CD14-positive monocyte (primary cell): ENCODE results near the gene NOX3. TPM values are rescaled to one million over a fixed set of nuclear protein-coding genes. Genes with fewer than 3 reads are reported as not detected.

Source experiments
- DNase-seq, 3 donors: peaks; one replicate each; pipeline ENCODE4 v3.0.0-alpha.2; 2011 to 2022
- H2AFZ ChIP-seq: 2 replicates; pipeline ENCODE4 v1.6.0; 2012; ENCODE audit warnings: mild to moderate bottlenecking, low read depth, low read length, inconsistent platforms; ENCODE audit not compliant: insufficient read depth, poor library complexity, severe bottlenecking
- H3K27ac ChIP-seq, 2 donors: 1 replicate in 1 of 2; 2 replicates in 1 of 2; pipeline ENCODE4 v1.5.1; 2012 to 2013; ENCODE audit warnings: low read length in 2 of 2, control low read depth in 1 of 2, inconsistent platforms in 1 of 2, low read depth in 1 of 2, mild to moderate bottlenecking in 1 of 2
- H3K27me3 ChIP-seq, 2 donors: one replicate each; pipeline versions ENCODE4 v1.6.0 to v1.6.1; 2011 to 2013; ENCODE audit warnings: low read length in 2 of 2; ENCODE audit not compliant: control insufficient read depth in 2 of 2, insufficient read depth in 2 of 2
- H3K36me3 ChIP-seq, 2 donors: replicated peaks in 1 of 2; 1 replicate in 1 of 2; 2 replicates in 1 of 2; pipeline versions ENCODE4 v1.5.1 to v1.6.1; 2012 to 2013; ENCODE audit warnings: low read length in 2 of 2, control low read depth in 1 of 2, inconsistent platforms in 1 of 2, mild to moderate bottlenecking in 1 of 2; ENCODE audit not compliant: insufficient read depth in 2 of 2, control insufficient read depth in 1 of 2
- H3K4me1 ChIP-seq, 2 donors: 1 replicate in 1 of 2; 2 replicates in 1 of 2; pipeline versions ENCODE4 v1.5.1 to v1.6.1; 2012 to 2013; ENCODE audit warnings: low read length in 2 of 2, control low read depth in 1 of 2, inconsistent platforms in 1 of 2, mild to moderate bottlenecking in 1 of 2, moderate library complexity in 1 of 2; ENCODE audit not compliant: insufficient read depth in 2 of 2, control insufficient read depth in 1 of 2
- H3K4me2 ChIP-seq: replicated peaks from 2 replicates; pipeline ENCODE3; 2012; ENCODE audit warnings: low read length, moderate library complexity, mild to moderate bottlenecking; ENCODE audit not compliant: poor library complexity, severe bottlenecking; ENCODE audit errors: extremely low read depth
- H3K4me3 ChIP-seq, 3 experiments: fragments of 200-600 bp in 1 of 3; sonication (generic) in 1 of 3; replicated peaks in 1 of 3; 1 replicate in 2 of 3; 2 replicates in 1 of 3; pipeline ENCODE4 v1.5.1; 2011 to 2013; ENCODE audit warnings: low read length in 3 of 3, mild to moderate bottlenecking in 3 of 3, control low read depth in 2 of 3, low read depth in 2 of 3, inconsistent platforms in 1 of 3, moderate library complexity in 1 of 3
- H3K79me2 ChIP-seq: 2 replicates; pipeline ENCODE4 v1.6.0; 2012; ENCODE audit warnings: mild to moderate bottlenecking, control low read depth, inconsistent platforms, low read length, moderate library complexity; ENCODE audit not compliant: insufficient read depth
- H3K9ac ChIP-seq: 2 replicates; pipeline ENCODE4 v1.6.0; 2017; ENCODE audit warnings: low read length, mild to moderate bottlenecking; ENCODE audit not compliant: insufficient read depth, poor library complexity, severe bottlenecking
- H3K9me3 ChIP-seq, 2 donors: replicated peaks in 1 of 2; 1 replicate in 1 of 2; 2 replicates in 1 of 2; pipeline versions ENCODE4 v1.5.1 to v1.6.1; 2012 to 2013; ENCODE audit warnings: low read length in 2 of 2, control low read depth in 1 of 2; ENCODE audit not compliant: control insufficient read depth in 1 of 2, insufficient read depth in 1 of 2
- H4K20me1 ChIP-seq: 2 replicates; pipeline ENCODE4 v1.6.0; 2012; ENCODE audit warnings: mild to moderate bottlenecking, low read length, control low read depth, moderate library complexity; ENCODE audit not compliant: insufficient read depth
- H3K27ac Mint-ChIP-seq, 7 donors: one replicate each; pipeline ENCODE4 v1.8.0; 2020; ENCODE audit warnings: mild to moderate bottlenecking in 7 of 7, mixed read lengths in 7 of 7, moderate library complexity in 6 of 7, inconsistent platforms in 2 of 7
- H3K27me3 Mint-ChIP-seq, 3 donors: one replicate each; pipeline ENCODE4 v1.8.0; 2021 to 2022; ENCODE audit warnings: low read depth in 3 of 3, mild to moderate bottlenecking in 3 of 3, mixed read lengths in 3 of 3, moderate library complexity in 3 of 3, inconsistent platforms in 1 of 3
- H3K36me3 Mint-ChIP-seq, 2 donors: one replicate each; pipeline ENCODE4 v1.8.0; 2020; ENCODE audit warnings: mixed read lengths in 2 of 2, inconsistent platforms in 1 of 2, mild to moderate bottlenecking in 1 of 2
- H3K4me1 Mint-ChIP-seq: one replicate; pipeline ENCODE4 v1.8.0; 2020; ENCODE audit warnings: mild to moderate bottlenecking, mixed read lengths
- H3K4me3 Mint-ChIP-seq, 2 donors: one replicate each; pipeline ENCODE4 v1.8.0; 2020; ENCODE audit warnings: mild to moderate bottlenecking in 2 of 2, mixed read lengths in 2 of 2, moderate library complexity in 1 of 2
- H3K9me3 Mint-ChIP-seq, 7 donors: one replicate each; pipeline ENCODE4 v1.8.0; 2020 to 2022; ENCODE audit warnings: mixed read lengths in 7 of 7, mild to moderate bottlenecking in 6 of 7, moderate library complexity in 6 of 7, inconsistent platforms in 2 of 7
- WGBS: methylation state at CpG from one replicate; pipeline ENCODE4 v1.1.5; 2013; ENCODE audit warnings: missing lambda C conversion rate; ENCODE audit not compliant: insufficient coverage; 5-methylcytosine and 5-hydroxymethylcytosine counted together
- intact Hi-C, 2 donors: fragments of 100-400 bp; cut with micrococcal nuclease; formaldehyde crosslinking; loops; one replicate each; pipeline versions ENCODE4 v1.15.0 to v1.15.1; 2023
- polyA plus RNA-seq, 3 donors: library from polyadenylated mRNA; depleted of rRNA in 1 of 3; unstranded in 2 of 3; stranded (reverse) in 1 of 3; fragments of 300-500 nt in 2 of 3; fragments of >200 nt in 1 of 3; fragmentation: Illumina TruSeq in 2 of 3; gene quantifications; 1 replicate in 2 of 3; 2 replicates in 1 of 3; pipeline ENCODE4 v1.2.3, GENCODE V29; 2012 to 2021
- TF ChIP-seq, protein P1 (sequence below): fragments of 200-600 bp; IDR thresholded peaks from one replicate; pipeline ENCODE4 v1.8.0; 2022; ENCODE audit warnings: antibody characterized with exemption, mild to moderate bottlenecking

Gene NOX3
- polyA plus RNA-seq, 3 donors = not detected

DNA sequence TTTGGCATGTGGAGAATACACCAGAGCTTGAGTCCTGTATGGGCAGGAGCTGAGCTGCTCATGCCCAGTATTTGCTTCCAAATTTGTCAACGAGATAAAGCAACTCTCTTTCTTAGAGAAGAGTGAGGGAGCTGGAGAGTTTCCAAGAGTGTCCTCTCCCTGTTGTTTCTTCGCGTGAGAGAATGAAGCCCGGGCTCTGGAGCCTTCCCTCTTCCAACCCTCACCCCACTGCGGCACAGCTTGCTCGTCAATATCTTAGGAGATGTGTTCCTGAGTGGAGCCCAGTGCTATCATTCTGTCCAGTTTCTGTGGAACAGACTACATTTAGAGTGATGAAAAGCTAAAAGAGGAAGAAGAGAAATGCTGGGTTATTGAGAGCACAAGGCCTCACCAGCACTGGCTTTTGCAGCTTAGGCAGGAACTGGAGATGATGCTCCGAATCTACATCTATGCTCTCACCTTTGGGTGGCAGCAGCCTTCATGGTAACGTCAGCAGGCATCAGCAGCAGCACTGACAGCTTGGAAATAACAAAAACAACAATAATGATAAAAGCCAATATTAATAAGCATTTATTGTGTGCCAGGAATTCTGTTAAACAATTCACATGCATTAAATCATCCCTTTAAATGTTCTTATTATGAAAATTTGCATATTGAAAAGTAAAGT lies 74.8 kb downstream of the NOX3 start:
- H3K4me2 ChIP-seq = no peak overlapping the region
- no peak overlapping the region for H3K27ac ChIP-seq
- H3K9ac ChIP-seq = no peak overlapping the region
- H3K36me3 ChIP-seq = no peaks in the 10 kb centered on the region
- Mint-ChIP-seq H3K36me3 (no peaks in the 10 kb centered on the region), H3K27ac (no peak overlapping the region), H3K9me3 (peaks cover 0 to 11% (median 3%) of the 10 kb centered on the region in 7 donors), H3K27me3 (peaks cover 0 to 3% (median 0%) of the 10 kb centered on the region in 3 donors), H3K4me1 (no peaks in the 10 kb centered on the region), H3K4me3 (no peak overlapping the region)
- no peaks in the 10 kb centered on the region for H3K79me2 ChIP-seq
- TF ChIP-seq, protein P1, sequence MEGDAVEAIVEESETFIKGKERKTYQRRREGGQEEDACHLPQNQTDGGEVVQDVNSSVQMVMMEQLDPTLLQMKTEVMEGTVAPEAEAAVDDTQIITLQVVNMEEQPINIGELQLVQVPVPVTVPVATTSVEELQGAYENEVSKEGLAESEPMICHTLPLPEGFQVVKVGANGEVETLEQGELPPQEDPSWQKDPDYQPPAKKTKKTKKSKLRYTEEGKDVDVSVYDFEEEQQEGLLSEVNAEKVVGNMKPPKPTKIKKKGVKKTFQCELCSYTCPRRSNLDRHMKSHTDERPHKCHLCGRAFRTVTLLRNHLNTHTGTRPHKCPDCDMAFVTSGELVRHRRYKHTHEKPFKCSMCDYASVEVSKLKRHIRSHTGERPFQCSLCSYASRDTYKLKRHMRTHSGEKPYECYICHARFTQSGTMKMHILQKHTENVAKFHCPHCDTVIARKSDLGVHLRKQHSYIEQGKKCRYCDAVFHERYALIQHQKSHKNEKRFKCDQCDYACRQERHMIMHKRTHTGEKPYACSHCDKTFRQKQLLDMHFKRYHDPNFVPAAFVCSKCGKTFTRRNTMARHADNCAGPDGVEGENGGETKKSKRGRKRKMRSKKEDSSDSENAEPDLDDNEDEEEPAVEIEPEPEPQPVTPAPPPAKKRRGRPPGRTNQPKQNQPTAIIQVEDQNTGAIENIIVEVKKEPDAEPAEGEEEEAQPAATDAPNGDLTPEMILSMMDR = no peak
- no peak overlapping the region for H2AFZ ChIP-seq
- H3K9me3 ChIP-seq = no peaks in the 10 kb centered on the region
- WGBS = no CpG with 5 or more reads among the region's 8 CpGs
- no peaks in the 10 kb centered on the region for H3K27me3 ChIP-seq
- H3K4me1 ChIP-seq = no peaks in the 10 kb centered on the region
- H3K4me3 ChIP-seq = no peak overlapping the region
- H4K20me1 ChIP-seq = no peaks in the 10 kb centered on the region
- no peak for DNase-seq
- intact Hi-C loops = no loop called here

DNA sequence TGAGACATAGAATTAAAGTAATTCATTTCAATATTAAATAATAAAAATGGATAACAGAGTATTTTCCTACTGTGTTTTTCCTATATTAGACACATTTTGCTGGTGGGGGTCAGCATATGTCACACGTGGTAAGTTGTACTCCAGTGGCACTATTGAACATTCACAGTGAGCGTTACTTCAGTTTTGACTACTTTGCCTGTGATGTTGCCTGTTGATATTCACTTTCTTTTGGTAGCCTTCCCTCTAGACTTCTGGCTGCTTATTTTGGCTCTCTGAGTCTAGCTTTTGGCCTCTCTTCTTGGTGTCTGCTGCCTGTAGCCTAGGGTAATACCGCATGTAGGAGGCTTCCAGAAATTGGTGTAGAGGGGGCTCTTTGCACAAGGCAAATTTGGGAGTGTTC lies 76.9 kb downstream of the NOX3 start:
- 100% methylated on average over 1 of the region's 3 CpGs for WGBS
- H3K4me1 ChIP-seq = no peaks in the 10 kb centered on the region
- no peak overlapping the region for H3K4me3 ChIP-seq
- H4K20me1 ChIP-seq = no peaks in the 10 kb centered on the region
- no peaks in the 10 kb centered on the region for H3K36me3 Mint-ChIP-seq
- H2AFZ ChIP-seq = no peak overlapping the region
- H3K27ac Mint-ChIP-seq = no peak overlapping the region
- intact Hi-C loops = no loop called here
- H3K9ac ChIP-seq = no peak overlapping the region
- no peaks in the 10 kb centered on the region for H3K79me2 ChIP-seq
- DNase-seq = no peak
- TF ChIP-seq, protein P1 = no peak
- no peak overlapping the region for H3K4me2 ChIP-seq
- no peaks in the 10 kb centered on the region for H3K36me3 ChIP-seq
- H3K4me1 Mint-ChIP-seq = no peaks in the 10 kb centered on the region
- H3K9me3 ChIP-seq = no peaks in the 10 kb centered on the region
- no peak overlapping the region for H3K27ac ChIP-seq
- peaks cover 0 to 3% (median 2%) of the 10 kb centered on the region in 7 donors for H3K9me3 Mint-ChIP-seq
- H3K4me3 Mint-ChIP-seq = no peak overlapping the region
- no peaks in the 10 kb centered on the region for H3K27me3 ChIP-seq
- H3K27me3 Mint-ChIP-seq = no peaks in the 10 kb centered on the region
